ENCODE measurements around the gene OR2Z1. TPM values are rescaled to one million over a fixed set of nuclear protein-coding genes. Genes with fewer than 3 reads are reported as not detected.

OR2Z1 gene
- total RNA-seq, 1 experiment from 2014 or later: not detected

- H3K4me2 ChIP-seq (ENCODE audit: low read length): no peak overlapping the region
- peaks cover 13% of the 10 kb centered on the region; the same call in 1 of the 2 replicates for H3K27me3 ChIP-seq (ENCODE audit: insufficient read depth, low read length)
- no peaks in the 10 kb centered on the region for H3K79me2 ChIP-seq (ENCODE audit: insufficient read depth, low read length)
- H3K27ac ChIP-seq (ENCODE audit: low read depth, low read length): no peak overlapping the region
- DNase-seq (ENCODE audit: low read depth, low spot score) (no peak), ATAC-seq (no peak)
- no peaks in the 10 kb centered on the region for H3K36me3 ChIP-seq (ENCODE audit: control insufficient read depth in 1 of 2, insufficient read depth in 2 of 2, low read length in 2 of 2)
- BruUV-seq (replicated peaks): no TSS peak
- TF ChIP-seq SP1 (IDR thresholded peaks at IDR 0.05; ENCODE audit: low read depth): no peak
- no peak for TF ChIP-seq POLR2A (IDR thresholded peaks at IDR 0.05; ENCODE audit: borderline replicate concordance, extremely low read depth, insufficient read depth, insufficient read length)
- TF ChIP-seq ATF3 (IDR thresholded peaks at IDR 0.05): no peak
- no peaks in the 10 kb centered on the region for H3K9me2 ChIP-seq (ENCODE audit: insufficient read depth)
- no peak overlapping the region for H3K9ac ChIP-seq (ENCODE audit: low read length)
- H3K4me3 ChIP-seq (replicated peaks in 1 of 2; ENCODE audit: low read depth in 1 of 2, low read length in 2 of 2): no peak overlapping the region
- CTCF ChIA-PET: no interaction called here
- intact Hi-C loops (cut with micrococcal nuclease): loop anchor here (2.0 kb wide), 1 partner anchor 115 kb away; no protein-coding TSS in a partner anchor
- no peaks in the 10 kb centered on the region for H4K20me1 ChIP-seq (ENCODE audit: insufficient read depth)
- POLR2A ChIA-PET: no interaction called here
- RAD21 ChIA-PET (ENCODE audit: low non-redundant PET in 1 of 2, low total read pairs in 2 of 2, uncharacterized antibody in 2 of 2, unreplicated experiment in 2 of 2): no interaction called here
- no peaks in the 10 kb centered on the region for H3K9me3 ChIP-seq (ENCODE audit: control insufficient read depth in 1 of 2, insufficient read depth in 1 of 2, low read depth in 1 of 2, low read length in 2 of 2)
- H2AFZ ChIP-seq (ENCODE audit: low read depth, low read length, poor library complexity, severe bottlenecking): no peak overlapping the region
- no peaks in the 10 kb centered on the region; a peak in 1 of 4 replicates for H3K4me1 ChIP-seq (ENCODE audit: control insufficient read depth in 1 of 2, insufficient read depth in 2 of 2, low read length in 2 of 2)
Observed at GRCh38 chr19:8695911-8696310, 25.5 kb upstream of the OR2Z1 start.

GRCh38 chr19:8696993-8697392 is 24.4 kb upstream of the OR2Z1 start:
- Histone ChIP-seq H3K4me3 (replicated peaks in 1 of 2; ENCODE audit: low read depth in 1 of 2, low read length in 2 of 2) (no peak overlapping the region), H2AFZ (ENCODE audit: low read depth, low read length, poor library complexity, severe bottlenecking) (no peak overlapping the region), H3K27ac (ENCODE audit: low read depth, low read length) (no peak overlapping the region), H3K9me2 (ENCODE audit: insufficient read depth) (no peaks in the 10 kb centered on the region), H3K4me1 (ENCODE audit: control insufficient read depth in 1 of 2, insufficient read depth in 2 of 2, low read length in 2 of 2) (no peaks in the 10 kb centered on the region; a peak in 1 of 4 replicates), H3K36me3 (ENCODE audit: control insufficient read depth in 1 of 2, insufficient read depth in 2 of 2, low read length in 2 of 2) (no peaks in the 10 kb centered on the region), H3K79me2 (ENCODE audit: insufficient read depth, low read length) (no peaks in the 10 kb centered on the region), H3K27me3 (ENCODE audit: insufficient read depth, low read length) (0 out of 2 replicates have a peak, but pooled peaks cover 10% of the 10 kb centered on the region), H3K4me2 (ENCODE audit: low read length) (no peak overlapping the region), H3K9ac (ENCODE audit: low read length) (no peak overlapping the region), H3K9me3 (ENCODE audit: control insufficient read depth in 1 of 2, insufficient read depth in 1 of 2, low read depth in 1 of 2, low read length in 2 of 2) (no peaks in the 10 kb centered on the region), H4K20me1 (ENCODE audit: insufficient read depth) (no peaks in the 10 kb centered on the region)
- RAD21 ChIA-PET (ENCODE audit: low non-redundant PET in 1 of 2, low total read pairs in 2 of 2, uncharacterized antibody in 2 of 2, unreplicated experiment in 2 of 2): no interaction called here
- intact Hi-C loops (cut with micrococcal nuclease): no loop called here
- CTCF ChIA-PET: interaction anchor here (1.5 kb wide), 1 partner anchor 9 kb away, joined by 3 read pairs; no protein-coding TSS in a partner anchor
- TF ChIP-seq JUND (IDR thresholded peaks at IDR 0.05) (no peak), SP1 (IDR thresholded peaks at IDR 0.05; ENCODE audit: low read depth) (no peak), SIN3A (IDR thresholded peaks at IDR 0.05; ENCODE audit: low read depth) (no peak), ZFX (IDR thresholded peaks at IDR 0.05) (no peak), MAX (IDR thresholded peaks at IDR 0.05) (no peak)
- DNase-seq (ENCODE audit: low read depth, low spot score) (no peak), ATAC-seq (no peak)
- POLR2A ChIA-PET: no interaction called here
- no TSS peak for BruUV-seq (replicated peaks)

Data from HCT116 (cell line).